Liver (tissue), 9 donors: ENCODE measurements around the gene OR52R1. TPM values are rescaled to one million over a fixed set of nuclear protein-coding genes. Genes with fewer than 3 reads are reported as not detected.

ENCODE experiments used
- DNase-seq: peaks from one replicate; pipeline ENCODE4 v3.0.0-alpha.2; 2017; ENCODE audit warnings: low spot score
- H3K27ac ChIP-seq, 2 donors: one replicate each; pipeline ENCODE4 v1.7.0; 2013; ENCODE audit warnings: inconsistent platforms in 2 of 2, low read length in 2 of 2, control low read depth in 1 of 2, low read depth in 1 of 2, mild to moderate bottlenecking in 1 of 2
- H3K27me3 ChIP-seq, 4 donors: one replicate each; pipeline versions ENCODE4 v1.6.1 to v1.7.0; 2013; ENCODE audit warnings: low read length in 3 of 4, inconsistent platforms in 1 of 4, mild to moderate bottlenecking in 1 of 4, moderate library complexity in 1 of 4; ENCODE audit not compliant: control insufficient read depth in 4 of 4, insufficient read depth in 4 of 4
- H3K36me3 ChIP-seq, 4 donors: one replicate each; pipeline versions ENCODE4 v1.6.1 to v1.7.0; 2013; ENCODE audit warnings: low read length in 3 of 4, mild to moderate bottlenecking in 3 of 4, low read depth in 1 of 4, moderate library complexity in 1 of 4; ENCODE audit not compliant: control insufficient read depth in 4 of 4, insufficient read depth in 3 of 4
- H3K4me1 ChIP-seq, 4 donors: one replicate each; pipeline versions ENCODE4 v1.6.1 to v1.7.0; 2013; ENCODE audit warnings: low read length in 3 of 4, mild to moderate bottlenecking in 3 of 4, moderate library complexity in 1 of 4; ENCODE audit not compliant: control insufficient read depth in 4 of 4, insufficient read depth in 4 of 4
- H3K4me3 ChIP-seq, 3 donors: one replicate each; pipeline versions ENCODE4 v1.6.1 to v1.7.0; 2013; ENCODE audit warnings: low read length in 3 of 3, control low read depth in 1 of 3, low read depth in 1 of 3, mild to moderate bottlenecking in 1 of 3
- H3K9ac ChIP-seq, 2 donors: one replicate each; pipeline ENCODE4 v1.7.0; 2013; ENCODE audit warnings: low read length in 2 of 2, mild to moderate bottlenecking in 2 of 2, moderate library complexity in 2 of 2, control low read depth in 1 of 2, low read depth in 1 of 2
- H3K9me3 ChIP-seq, 4 donors: one replicate each; pipeline versions ENCODE4 v1.6.1 to v1.7.0; 2013; ENCODE audit warnings: low read length in 3 of 4; ENCODE audit not compliant: control insufficient read depth in 4 of 4
- ATF3 ChIP-seq: IDR thresholded peaks from 2 replicates; pipeline ENCODE4 v1.6.1; 2016; ENCODE audit warnings: antibody characterized with exemption
- EGR1 ChIP-seq, 2 donors: IDR thresholded peaks; 2 replicates each; pipeline ENCODE4 v1.6.1; 2016 to 2018; ENCODE audit warnings: antibody characterized with exemption in 2 of 2, low read depth in 2 of 2
- FOXA1 ChIP-seq: IDR thresholded peaks from 2 replicates; pipeline ENCODE4 v1.6.1; 2016; ENCODE audit warnings: antibody characterized with exemption
- FOXA2 ChIP-seq: IDR thresholded peaks from 2 replicates; pipeline ENCODE4 v1.6.1; 2016; ENCODE audit warnings: antibody characterized with exemption
- GABPA ChIP-seq, 2 donors: IDR thresholded peaks in 1 of 2; conservative IDR thresholded peaks in 1 of 2; 2 replicates each; pipeline ENCODE4 v1.6.1; 2016; ENCODE audit warnings: antibody characterized with exemption in 2 of 2, mild to moderate bottlenecking in 1 of 2, moderate library complexity in 1 of 2
- HNF4G ChIP-seq: IDR thresholded peaks from 2 replicates; pipeline ENCODE4 v1.6.1; 2016; ENCODE audit warnings: antibody characterized with exemption
- JUND ChIP-seq, 2 donors: IDR thresholded peaks; 2 replicates each; pipeline ENCODE4 v1.6.1; 2016; ENCODE audit warnings: antibody characterized with exemption in 2 of 2
- MAX ChIP-seq: IDR thresholded peaks from 2 replicates; pipeline ENCODE4 v1.6.1; 2016; ENCODE audit warnings: antibody characterized with exemption
- NR2F2 ChIP-seq: IDR thresholded peaks from 2 replicates; pipeline ENCODE4 v1.6.1; 2016; ENCODE audit warnings: antibody characterized with exemption
- RAD21 ChIP-seq, 2 donors: IDR thresholded peaks; 2 replicates each; pipeline ENCODE4 v1.6.1; 2016; ENCODE audit warnings: antibody characterized with exemption in 2 of 2, mild to moderate bottlenecking in 2 of 2
- REST ChIP-seq: IDR thresholded peaks from 2 replicates; pipeline ENCODE4 v1.6.1; 2016; ENCODE audit warnings: antibody characterized with exemption, mild to moderate bottlenecking
- RXRA ChIP-seq, 2 donors: IDR thresholded peaks; 2 replicates each; pipeline ENCODE4 v1.6.1; 2017 to 2018; ENCODE audit warnings: antibody characterized with exemption in 2 of 2, mild to moderate bottlenecking in 1 of 2
- SP1 ChIP-seq: IDR thresholded peaks from 2 replicates; pipeline ENCODE4 v1.6.1; 2018; ENCODE audit warnings: antibody characterized with exemption, mild to moderate bottlenecking
- TAF1 ChIP-seq: conservative IDR thresholded peaks from 2 replicates; pipeline ENCODE4 v1.6.1; 2016; ENCODE audit warnings: antibody characterized with exemption, mild to moderate bottlenecking
- ZBTB33 ChIP-seq: IDR thresholded peaks from 2 replicates; pipeline ENCODE4 v1.6.1; 2016; ENCODE audit warnings: antibody characterized with exemption
- WGBS: extraction: QIAGEN DNeasy Blood & Tissue Kit; methylation state at CpG from one replicate; pipeline ENCODE4 v1.1.7; 2013; 5-methylcytosine and 5-hydroxymethylcytosine counted together
- polyA plus RNA-seq, 2 donors: library from polyadenylated mRNA; stranded (reverse) in 1 of 2; unstranded in 1 of 2; fragments of 200-250 nt in 1 of 2; fragments of >200 nt in 1 of 2; fragmentation: Nextera tagmentation in 1 of 2; extraction: Ambion mirVana in 1 of 2; gene quantifications; one replicate each; pipeline versions ENCODE4 v1.2.1 to v1.2.3, GENCODE V29; 2013 to 2015
- total RNA-seq, 2 donors: library from RNA; depleted of rRNA; stranded (reverse); fragments of >200 nt; gene quantifications; one replicate each; pipeline ENCODE4 v1.2.3, GENCODE V29; 2014
- donor health status: healthy.
- donor health status: healthy.
- donor health status: healthy.
- donor health status: healthy.
- donor health status: healthy.

Gene OR52R1
- not detected for total RNA-seq
- polyA plus RNA-seq: not detected

- Histone ChIP-seq H3K9ac (no peak within 1 kb of the TSS), H3K9me3 (no peaks in the 10 kb centered on the region), H3K27me3 (no peaks in the 10 kb centered on the region), H3K27ac (no peak within 1 kb of the TSS), H3K4me3 (no peak within 1 kb of the TSS), H3K4me1 (no peaks in the 10 kb centered on the region), H3K36me3 (no peaks in the 10 kb centered on the region)
- DNase-seq: no peak
- TF ChIP-seq GABPA (IDR thresholded peaks at IDR 0.05 in 1 of 2, conservative IDR thresholded peaks at IDR 0.05 in 1 of 2) (no peak), ZBTB33 (no peak), TAF1 (no peak), MAX (no peak), FOXA1 (no peak), NR2F2 (no peak), RXRA (IDR thresholded peaks at IDR 0.05) (no peak), HNF4G (no peak), ATF3 (no peak), FOXA2 (no peak), REST (no peak), RAD21 (IDR thresholded peaks at IDR 0.05) (no peak), SP1 (no peak), JUND (IDR thresholded peaks at IDR 0.05) (no peak)
- WGBS: 87% methylated on average over 3 of the region's 3 CpGs
These were observed at the start of gene OR52R1 for GRCh38 chr11:4804280-4804679. Gene OR52R1 (minus strand): TSS chr11:4804380. CDS start chr11:4804380, 0 bp downstream.

- Histone ChIP-seq H3K4me3 (no peak overlapping the region), H3K4me1 (peaks cover 0 to 12% (median 0%) of the 10 kb centered on the region in 4 donors), H3K9me3 (no peaks in the 10 kb centered on the region), H3K36me3 (no peaks in the 10 kb centered on the region), H3K27ac (no peak overlapping the region), H3K9ac (no peak overlapping the region), H3K27me3 (peaks cover 0 to 2% (median 0%) of the 10 kb centered on the region in 4 donors)
- TF ChIP-seq EGR1 (IDR thresholded peaks at IDR 0.05; ENCODE audit: low read depth in 2 of 2) (no peak), RXRA (IDR thresholded peaks at IDR 0.05) (no peak), JUND (IDR thresholded peaks at IDR 0.05) (no peak), MAX (no peak)
- DNase-seq: no peak
- 6% methylated on average over 4 of the region's 4 CpGs for WGBS
These were observed 46.9 kb upstream of the OR52R1 start for GRCh38 chr11:4851033-4851432.
